Adipocyte (in vitro differentiated cells): ENCODE data around the gene FSTL4.

Experiments used
- DNase-seq: peaks from one replicate; pipeline ENCODE4 v3.0.0-alpha.2; 2015; ENCODE audit warnings: low read depth
- H3K27me3 ChIP-seq: replicated peaks from 2 replicates; pipeline ENCODE4 v1.7.0; 2013; ENCODE audit warnings: mild to moderate bottlenecking, low read length, moderate library complexity; ENCODE audit not compliant: control insufficient read depth, insufficient read depth
- H3K36me3 ChIP-seq: 2 replicates; pipeline ENCODE4 v1.7.0; 2013; ENCODE audit warnings: low read length, mild to moderate bottlenecking, moderate library complexity; ENCODE audit not compliant: control insufficient read depth, insufficient read depth, severe bottlenecking
- H3K4me1 ChIP-seq: 2 replicates; pipeline ENCODE4 v1.7.0; 2013; ENCODE audit warnings: mild to moderate bottlenecking, low read length, moderate library complexity; ENCODE audit not compliant: control insufficient read depth, insufficient read depth
- H3K4me3 ChIP-seq: 2 replicates; pipeline ENCODE4 v1.7.0; 2013; ENCODE audit warnings: mild to moderate bottlenecking, low read length, moderate library complexity
- H3K9ac ChIP-seq: 2 replicates; pipeline ENCODE4 v1.7.0; 2013; ENCODE audit warnings: mild to moderate bottlenecking, low read length, moderate library complexity
- H3K9me3 ChIP-seq: 2 replicates; pipeline ENCODE4 v1.7.0; 2013; ENCODE audit warnings: mild to moderate bottlenecking, low read length, moderate library complexity; ENCODE audit not compliant: control insufficient read depth

FSTL4 gene

DNA sequence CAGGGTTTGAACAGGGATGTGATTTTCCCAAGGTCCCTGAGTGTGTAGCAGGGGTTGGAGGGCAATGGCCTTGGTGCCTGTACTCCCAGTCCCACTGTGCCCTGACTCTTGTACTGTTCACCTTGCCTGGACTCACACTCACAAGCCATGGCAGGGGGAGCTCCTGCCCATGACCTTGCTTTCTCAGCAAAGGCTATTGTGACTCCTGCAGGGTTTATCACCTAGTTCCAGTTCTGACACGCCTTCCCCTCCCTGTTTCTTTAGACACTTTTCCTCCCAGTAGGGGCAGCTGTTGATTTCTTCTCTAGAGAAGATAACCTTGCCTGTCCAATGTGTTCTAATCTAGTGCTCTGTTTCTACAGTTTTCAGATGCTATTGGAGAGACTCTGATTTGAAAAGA lies 139.5 kb downstream of the FSTL4 start:
- Histone ChIP-seq H3K27me3 (peaks cover 57% of the 10 kb centered on the region), H3K4me1 (no peaks in the 10 kb centered on the region), H3K9me3 (no peaks in the 10 kb centered on the region), H3K9ac (no peak overlapping the region), H3K36me3 (no peaks in the 10 kb centered on the region), H3K4me3 (no peak overlapping the region)
- no peak for DNase-seq

- Histone ChIP-seq H3K4me3 (no peak overlapping the region), H3K9me3 (no peaks in the 10 kb centered on the region), H3K27me3 (peaks cover 61% of the 10 kb centered on the region), H3K36me3 (no peaks in the 10 kb centered on the region), H3K4me1 (no peaks in the 10 kb centered on the region), H3K9ac (no peak overlapping the region)
- no peak for DNase-seq
Observed at GRCh38 chr5:133471699-133472098, 140.6 kb downstream of the FSTL4 start.

GRCh38 chr5:133470841-133471240 lies 141.5 kb downstream of the FSTL4 start:
- H3K4me3 ChIP-seq = no peak overlapping the region
- H3K9ac ChIP-seq = no peak overlapping the region
- no peaks in the 10 kb centered on the region for H3K36me3 ChIP-seq
- H3K4me1 ChIP-seq = no peaks in the 10 kb centered on the region
- H3K27me3 ChIP-seq = peaks cover 54% of the 10 kb centered on the region
- no peaks in the 10 kb centered on the region for H3K9me3 ChIP-seq
- DNase-seq = no peak

- no peak for DNase-seq
- Histone ChIP-seq H3K9ac (no peak overlapping the region), H3K9me3 (no peaks in the 10 kb centered on the region), H3K4me3 (no peak overlapping the region), H3K4me1 (no peaks in the 10 kb centered on the region), H3K36me3 (no peaks in the 10 kb centered on the region), H3K27me3 (peaks cover 47% of the 10 kb centered on the region)
Observed at GRCh38 chr5:133469846-133470245, 142.5 kb downstream of the FSTL4 start.

GRCh38 chr5:133469252-133469651 lies 143.1 kb downstream of the FSTL4 start:
- no peaks in the 10 kb centered on the region for H3K9me3 ChIP-seq
- no peak for DNase-seq
- H3K9ac ChIP-seq = no peak overlapping the region
- no peaks in the 10 kb centered on the region for H3K4me1 ChIP-seq
- H3K36me3 ChIP-seq = no peaks in the 10 kb centered on the region
- peaks cover 42% of the 10 kb centered on the region for H3K27me3 ChIP-seq
- H3K4me3 ChIP-seq = no peak overlapping the region

GRCh38 chr5:133468596-133468995 lies 143.7 kb downstream of the FSTL4 start:
- Histone ChIP-seq H3K4me3 (no peak overlapping the region), H3K9me3 (no peaks in the 10 kb centered on the region), H3K9ac (no peak overlapping the region), H3K27me3 (peaks cover 39% of the 10 kb centered on the region), H3K4me1 (no peaks in the 10 kb centered on the region), H3K36me3 (no peaks in the 10 kb centered on the region)
- DNase-seq = no peak

- Histone ChIP-seq H3K9ac (no peak overlapping the region), H3K27me3 (peaks cover 41% of the 10 kb centered on the region), H3K36me3 (no peaks in the 10 kb centered on the region), H3K9me3 (no peaks in the 10 kb centered on the region), H3K4me3 (no peak overlapping the region), H3K4me1 (no peaks in the 10 kb centered on the region)
- DNase-seq = no peak
Observed at GRCh38 chr5:133467826-133468463, 144.4 kb downstream of the FSTL4 start.

- peaks cover 41% of the 10 kb centered on the region for H3K27me3 ChIP-seq
- H3K4me3 ChIP-seq = no peak overlapping the region
- H3K36me3 ChIP-seq = no peaks in the 10 kb centered on the region
- no peak for DNase-seq
- H3K9ac ChIP-seq = no peak overlapping the region
- H3K4me1 ChIP-seq = no peaks in the 10 kb centered on the region
- H3K9me3 ChIP-seq = no peaks in the 10 kb centered on the region
Observed at GRCh38 chr5:133467335-133467779, 145.0 kb downstream of the FSTL4 start.

DNA sequence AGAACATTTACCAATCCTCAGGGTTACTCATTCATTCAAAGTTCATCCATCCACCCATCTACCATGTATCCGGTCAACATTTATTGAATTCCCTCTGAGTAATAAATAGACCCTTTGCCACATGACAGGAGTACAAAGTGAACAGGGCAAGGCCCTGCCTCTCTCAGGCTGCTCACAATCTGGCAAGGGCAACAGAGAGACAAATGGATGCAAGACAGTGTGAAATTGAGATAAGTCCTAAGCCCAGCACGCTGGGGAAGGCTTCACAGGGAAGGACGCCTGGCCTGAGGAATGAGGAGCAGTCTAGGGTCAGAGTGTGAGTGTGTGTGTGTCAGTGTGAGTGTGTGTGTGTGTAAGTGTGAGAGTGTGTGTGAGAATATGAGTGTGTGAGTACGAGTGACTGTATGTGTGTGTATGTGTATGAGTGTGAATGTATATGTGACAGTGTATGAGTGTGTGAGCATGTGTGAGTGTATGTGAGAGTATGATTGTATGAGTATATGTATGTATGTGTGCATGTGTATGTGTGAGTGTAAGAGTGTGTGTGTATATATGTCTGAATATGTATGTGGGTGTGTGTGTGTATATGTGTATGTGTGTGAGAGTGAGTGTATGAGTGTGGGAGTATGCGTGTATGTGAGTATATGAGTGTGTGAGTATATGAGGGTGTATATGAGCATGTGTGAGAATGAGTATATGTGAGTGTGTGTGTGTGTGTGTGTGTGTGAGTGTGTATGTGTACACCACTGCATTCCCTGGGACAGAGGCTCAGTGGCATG lies 145.6 kb downstream of the FSTL4 start:
- Histone ChIP-seq H3K27me3 (peaks cover 38% of the 10 kb centered on the region), H3K9ac (no peak overlapping the region), H3K36me3 (no peaks in the 10 kb centered on the region), H3K4me3 (no peak overlapping the region), H3K9me3 (no peaks in the 10 kb centered on the region), H3K4me1 (no peaks in the 10 kb centered on the region)
- no peak for DNase-seq

DNA sequence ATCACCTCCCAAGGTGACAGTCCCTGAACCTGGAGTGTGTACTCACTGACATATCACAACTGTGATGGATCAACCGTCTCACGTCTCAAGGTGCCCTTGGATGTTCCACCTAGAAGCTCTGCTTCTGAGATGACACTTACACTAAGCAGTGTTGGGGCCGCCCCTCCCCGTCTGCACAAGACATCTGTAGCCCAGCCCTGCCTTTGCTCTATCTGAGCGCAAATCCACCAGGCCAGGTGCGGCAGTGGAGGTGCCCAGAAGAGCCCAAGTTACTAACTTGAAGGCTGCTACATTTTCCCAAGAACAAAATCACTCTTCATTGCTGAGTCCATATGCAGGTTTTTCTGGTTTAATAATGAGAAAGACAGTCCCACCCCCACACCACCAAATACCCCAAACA lies 148.3 kb downstream of the FSTL4 start:
- no peaks in the 10 kb centered on the region for H3K9me3 ChIP-seq
- H3K4me1 ChIP-seq = no peaks in the 10 kb centered on the region
- H3K4me3 ChIP-seq = no peak overlapping the region
- no peaks in the 10 kb centered on the region for H3K36me3 ChIP-seq
- no peak for DNase-seq
- H3K9ac ChIP-seq = no peak overlapping the region
- peaks cover 27% of the 10 kb centered on the region for H3K27me3 ChIP-seq

DNA sequence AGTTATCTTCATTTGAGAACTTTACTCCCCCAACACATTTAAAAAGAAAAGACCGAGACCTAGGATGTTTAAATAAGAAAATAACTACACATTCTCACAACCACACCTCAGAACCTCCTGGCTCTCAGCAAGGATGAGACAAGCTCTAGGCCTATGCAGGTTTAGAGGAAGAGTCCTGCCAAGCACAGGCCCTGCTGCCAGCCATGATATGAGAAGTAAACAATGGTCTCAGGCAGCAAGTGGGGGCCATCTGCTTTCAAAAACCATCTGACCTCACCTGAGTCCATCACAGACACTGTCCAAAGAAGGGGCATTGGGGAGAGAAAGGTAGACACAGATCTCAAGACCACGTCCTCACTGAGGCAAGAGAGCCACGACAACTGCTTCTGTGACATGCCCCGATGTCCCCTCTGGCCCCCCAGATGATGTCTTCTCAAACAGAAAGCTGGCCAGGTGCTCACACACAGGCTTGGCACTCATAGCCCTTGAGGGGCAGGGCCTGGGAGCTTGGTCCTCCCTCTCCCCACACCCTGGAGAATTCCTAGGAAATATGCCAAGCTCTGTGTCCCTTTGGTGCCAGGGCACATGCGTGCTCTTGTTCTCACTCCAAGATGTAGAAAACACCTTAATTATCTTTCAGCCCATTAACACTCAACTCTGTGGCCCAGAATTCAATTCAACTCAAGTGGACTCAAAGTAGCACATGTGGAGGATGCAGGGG lies 150.4 kb downstream of the FSTL4 start:
- no peak overlapping the region for H3K4me3 ChIP-seq
- no peak for DNase-seq
- no peaks in the 10 kb centered on the region for H3K36me3 ChIP-seq
- no peaks in the 10 kb centered on the region for H3K9me3 ChIP-seq
- peaks cover 11% of the 10 kb centered on the region for H3K4me1 ChIP-seq
- peaks cover 17% of the 10 kb centered on the region for H3K27me3 ChIP-seq
- no peak overlapping the region for H3K9ac ChIP-seq
